ENCODE measurements around the gene KDM3A. TPM values are rescaled to one million over a fixed set of nuclear protein-coding genes. Genes with fewer than 3 reads are reported as not detected.
"Not testable (repeated sequence)": the region's sequence is repeated elsewhere in the genome, so short reads cannot be mapped to it uniquely, and the experiment has no call there.

KDM3A gene
- total and polyA plus RNA-seq, 10 donors = 16.1 to 87.5 (median 45.5) TPM

GRCh38 chr2:86492048-86492453, 50.9 kb downstream of the KDM3A start:
- TF ChIP-seq POLR2AphosphoS5 (IDR thresholded peaks at IDR 0.05) = no peak
- TF ChIP-seq CTCF (IDR thresholded peaks at IDR 0.05 in 8 of 11, conservative IDR thresholded peaks at IDR 0.05 in 3 of 11) = no peak
- no peak for TF ChIP-seq POLR2A (IDR thresholded peaks at IDR 0.05)
- no peak overlapping the region for H3K4me3 ChIP-seq
- intact Hi-C loops (cut with DNase I; ENCODE audit: low total_unique reads) = no loop called here
- DNase-seq = no peak
- H3K36me3 ChIP-seq = peaks cover 0 to 100% (median 72%) of the 10 kb centered on the region in 6 donors
- H3K27ac ChIP-seq = no peak overlapping the region
- 89 to 100% (median 97%) methylated on average over 1 of the region's 1 CpG for WGBS, 5 donors
- H3K9me3 ChIP-seq = no peaks in the 10 kb centered on the region
- H3K4me1 ChIP-seq = peaks cover 0 to 10% (median 0%) of the 10 kb centered on the region in 6 donors
- no peaks in the 10 kb centered on the region for H3K27me3 ChIP-seq (replicated peaks in 1 of 7)

- peaks cover 9 to 100% (median 74%) of the 10 kb centered on the region in 6 donors for H3K36me3 ChIP-seq
- WGBS, 5 donors = 54 to 77% (median 68%) methylated on average over 3 of the region's 3 CpGs
- peaks cover 5 to 29% (median 23%) of the 10 kb centered on the region in 8 donors for H3K9me3 ChIP-seq
- H3K27ac ChIP-seq; H3K27me3 ChIP-seq (replicated peaks in 1 of 7); DNase-seq; intact Hi-C loops (cut with DNase I; ENCODE audit: low total_unique reads); H3K4me3 ChIP-seq: not testable (repeated sequence)
- peaks cover 0 to 17% (median 0%) of the 10 kb centered on the region in 6 donors for H3K4me1 ChIP-seq
Observed at GRCh38 chr2:86496391-86496790, 55.2 kb downstream of the KDM3A start.

GRCh38 chr2:86498468-86499260, 57.5 kb downstream of the KDM3A start:
- peaks cover 9 to 100% (median 74%) of the 10 kb centered on the region in 6 donors for H3K36me3 ChIP-seq
- no peak for DNase-seq
- WGBS, 5 donors = 73 to 85% (median 82%) methylated on average over 3 of the region's 3 CpGs

GRCh38 chr2:86499326-86499725, 58.2 kb downstream of the KDM3A start:
- H3K4me3 ChIP-seq = no peak overlapping the region
- peaks cover 5 to 40% (median 31%) of the 10 kb centered on the region in 8 donors for H3K9me3 ChIP-seq
- DNase-seq = no peak
- H3K27me3 ChIP-seq (replicated peaks in 1 of 7) = no peaks in the 10 kb centered on the region
- peaks cover 0 to 17% (median 0%) of the 10 kb centered on the region in 6 donors for H3K4me1 ChIP-seq
- 83 to 97% (median 93%) methylated on average over 6 of the region's 6 CpGs for WGBS, 5 donors
- H3K36me3 ChIP-seq = peaks cover 9 to 100% (median 76%) of the 10 kb centered on the region in 6 donors
- no peak for TF ChIP-seq POLR2A (IDR thresholded peaks at IDR 0.05)
- no peak for TF ChIP-seq CTCF (IDR thresholded peaks at IDR 0.05 in 8 of 11, conservative IDR thresholded peaks at IDR 0.05 in 3 of 11)
- TF ChIP-seq POLR2AphosphoS5 (IDR thresholded peaks at IDR 0.05) = no peak
- intact Hi-C loops (cut with DNase I; ENCODE audit: low total_unique reads) = no loop called here
- no peak overlapping the region for H3K27ac ChIP-seq

More at GRCh38 chr2:86498468-86499260, 57.5 kb downstream of the KDM3A start:
- Histone ChIP-seq H3K27me3 (replicated peaks in 1 of 7) (no peaks in the 10 kb centered on the region), H3K9me3 (peaks cover 5 to 40% (median 31%) of the 10 kb centered on the region in 8 donors), H3K27ac (no peak overlapping the region), H3K4me3 (no peak overlapping the region), H3K4me1 (peaks cover 0 to 17% (median 0%) of the 10 kb centered on the region in 6 donors)
- intact Hi-C loops (cut with DNase I; ENCODE audit: low total_unique reads) = no loop called here
- TF ChIP-seq POLR2AphosphoS5 (IDR thresholded peaks at IDR 0.05) (no peak), CTCF (IDR thresholded peaks at IDR 0.05 in 8 of 11, conservative IDR thresholded peaks at IDR 0.05 in 3 of 11) (no peak), POLR2A (IDR thresholded peaks at IDR 0.05) (no peak)
